Activated CD4-positive, alpha-beta T cell treated with anti-CD3 and anti-CD28 coated beads, Interleukin-2, Interleukin-4, amounts not matched to agents 100 ng/mL and 50 ng/mL, durations not matched to agents 16 hours and 8 hours (primary cell): Measurements from ENCODE around the gene IRS1.

Source experiments
- DNase-seq: peaks from one replicate; pipeline ENCODE4 v3.0.0-alpha.2; 2020; ENCODE audit warnings: low spot score

IRS1 gene

DNA sequence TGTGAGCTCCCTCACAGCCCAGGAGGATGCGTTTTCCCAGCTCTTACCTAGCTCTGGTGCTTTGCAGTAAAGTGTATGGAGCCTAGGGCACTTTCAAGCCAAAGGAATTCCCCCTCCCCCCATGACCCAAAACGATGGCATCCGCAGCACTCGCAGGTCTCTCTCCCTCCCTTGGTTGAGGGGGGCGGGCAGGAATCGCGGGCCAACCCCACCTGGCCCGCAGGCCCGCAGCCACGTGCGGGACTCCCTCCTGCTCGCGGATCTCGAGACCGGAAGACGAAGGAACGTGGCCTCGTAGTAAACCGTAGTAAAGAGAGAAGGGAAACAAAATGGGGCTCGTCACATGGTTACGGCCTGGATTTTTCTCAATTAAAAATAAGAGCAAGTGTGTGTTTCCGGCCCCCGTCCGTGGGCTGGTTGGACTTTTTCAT, 8.5 kb downstream of the IRS1 start:
- peak; percentile 48 for DNase-seq

DNA sequence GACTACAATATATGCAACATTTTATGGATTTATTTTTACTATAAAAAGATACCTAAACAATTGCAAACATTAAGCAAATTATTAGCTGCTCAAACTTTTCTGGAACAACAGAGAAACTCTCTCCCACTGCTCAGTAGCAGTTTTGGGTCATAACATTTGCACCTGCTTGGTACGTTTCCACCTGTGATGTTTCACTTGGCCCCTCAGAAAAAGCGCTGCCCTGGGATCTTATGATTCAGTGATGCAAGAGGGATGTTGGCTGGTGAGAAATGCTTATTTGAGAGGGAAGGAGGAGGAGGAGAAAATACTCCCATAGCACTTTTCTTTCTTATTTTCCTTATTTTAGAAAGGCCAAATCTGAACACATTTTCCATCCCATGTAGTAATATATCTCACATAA, 9.2 kb downstream of the IRS1 start:
- DNase-seq, result no peak

DNA sequence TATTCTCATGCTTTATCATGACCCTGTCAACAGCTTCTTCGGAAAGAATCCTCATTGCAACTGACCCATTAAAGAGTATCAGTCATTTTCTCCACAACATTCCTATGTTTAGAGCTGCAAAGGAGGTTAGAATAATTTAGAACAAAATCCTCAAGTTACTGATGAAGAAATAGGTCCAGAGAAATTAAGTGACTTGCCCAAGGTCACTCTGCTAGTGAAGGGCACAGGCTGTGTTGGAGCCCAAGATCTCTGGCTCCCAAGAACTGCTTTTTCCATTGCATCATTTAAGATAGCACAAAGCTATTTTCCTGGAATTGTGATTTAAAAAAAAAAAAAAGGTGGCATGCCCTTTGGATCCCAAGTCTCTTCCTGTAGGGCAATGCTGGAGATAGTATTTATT, 9.6 kb downstream of the IRS1 start:
- no peak for DNase-seq

DNA sequence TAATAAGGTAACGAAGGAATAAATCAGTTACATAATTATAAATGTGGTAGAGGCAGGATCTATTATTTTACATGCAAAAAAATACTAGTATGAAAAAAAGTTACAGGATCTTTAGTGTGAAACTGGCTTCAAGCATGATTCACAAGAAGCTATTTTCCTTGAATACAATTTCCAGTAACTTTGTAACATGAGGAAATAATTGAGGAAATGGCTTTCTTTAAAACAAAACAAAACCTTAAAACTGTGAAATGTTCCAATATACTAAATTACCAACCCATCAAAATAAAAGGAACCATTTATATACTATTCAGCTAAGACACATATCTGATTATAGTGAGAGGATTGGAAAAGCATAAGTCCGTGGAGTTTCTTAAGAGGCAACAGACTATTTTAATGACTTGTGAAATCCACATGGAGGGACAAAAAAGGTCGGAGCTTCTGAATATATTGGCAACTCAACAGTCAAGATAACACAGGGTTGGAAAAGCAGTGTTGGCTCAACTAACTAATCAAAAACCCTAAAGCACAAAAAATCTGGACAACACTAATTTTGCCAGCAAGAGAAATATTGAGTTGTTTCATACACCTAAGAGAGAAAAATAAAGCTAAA, 10.6 kb downstream of the IRS1 start:
- DNase-seq, result no peak

DNA sequence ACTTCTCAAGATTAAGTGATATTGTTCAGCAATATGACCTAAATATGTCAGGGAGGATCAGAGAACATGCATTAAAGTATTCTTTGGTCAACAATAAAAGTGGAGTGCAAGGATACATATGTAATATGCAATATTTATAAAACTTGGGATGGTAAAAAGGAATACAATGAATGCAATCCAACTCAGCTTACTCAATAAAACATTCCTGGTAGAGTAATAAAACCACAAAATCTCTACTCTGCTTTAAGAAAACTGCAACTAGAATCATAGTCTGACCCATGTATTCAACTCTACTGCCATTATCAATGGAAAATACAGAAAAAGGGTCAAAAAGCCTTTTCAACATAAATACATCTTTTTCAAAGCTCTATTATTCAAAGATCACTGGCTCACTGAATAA, 11.6 kb downstream of the IRS1 start:
- DNase-seq, result no peak

DNA sequence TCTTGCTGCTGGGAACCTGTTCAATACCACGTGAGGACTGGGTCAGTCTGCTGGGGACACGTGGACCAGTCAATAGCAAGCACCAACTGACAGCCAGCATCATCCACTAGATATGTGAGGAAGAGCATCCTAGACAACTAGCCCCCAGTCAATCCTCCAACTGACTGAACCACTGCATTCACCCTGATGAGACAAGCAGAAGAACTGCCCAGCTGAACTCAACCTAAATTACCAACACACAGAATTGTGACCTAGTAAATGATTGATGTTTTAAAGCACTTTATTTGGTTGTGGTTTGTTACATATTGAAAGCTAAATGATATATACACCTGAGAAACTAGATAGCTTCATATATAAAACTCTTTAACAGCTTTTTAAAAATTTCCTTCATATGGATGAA, 15.7 kb downstream of the IRS1 start:
- no peak for DNase-seq

DNA sequence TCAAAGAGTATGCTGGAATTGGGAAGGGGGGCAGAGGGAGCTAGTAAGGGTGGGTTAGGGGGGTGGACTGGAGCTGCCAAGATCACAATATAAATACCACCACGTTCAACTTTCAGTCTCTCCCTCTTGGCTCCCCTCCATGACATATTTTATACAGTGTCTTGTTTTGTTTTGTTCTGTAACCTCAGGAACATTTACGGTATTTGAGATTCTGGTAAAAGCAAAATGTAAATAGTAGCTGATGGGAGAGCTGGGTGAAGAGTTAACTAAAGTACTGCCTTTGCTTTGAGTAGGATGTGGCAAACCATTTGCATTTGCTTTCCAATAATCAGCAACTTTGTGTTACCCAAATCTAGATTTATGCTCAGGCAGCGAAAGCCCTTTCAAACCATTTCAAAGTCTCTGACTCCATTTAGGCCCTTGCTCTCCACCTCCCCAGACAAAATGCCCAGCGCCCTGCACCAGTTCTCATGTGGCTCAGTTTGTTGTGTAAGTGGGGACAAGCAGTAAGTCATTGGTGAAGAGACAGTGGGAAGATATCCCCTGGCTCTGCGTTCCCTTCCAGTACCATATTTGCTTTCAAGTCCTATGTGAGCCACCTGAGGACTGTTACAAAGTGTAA, 17.4 kb downstream of the IRS1 start:
- DNase-seq, result no peak

DNA sequence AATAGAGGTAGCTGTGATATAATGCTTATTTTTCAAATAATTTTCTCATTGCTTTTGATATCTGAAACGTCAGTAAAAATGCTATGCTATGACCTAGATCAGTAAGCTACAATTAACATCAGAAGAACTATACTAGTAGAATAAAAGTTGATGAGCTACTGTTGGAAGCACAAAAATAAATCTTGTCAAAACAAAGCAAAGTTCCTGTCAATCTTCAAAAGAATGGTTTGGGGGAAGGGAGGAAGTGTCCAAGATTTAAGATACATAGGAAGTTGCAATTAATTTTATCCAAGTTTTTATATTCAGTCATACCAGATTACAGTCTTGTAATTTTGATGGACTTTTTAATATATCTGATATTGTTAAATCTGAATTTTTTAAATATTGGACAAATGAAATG, 19.2 kb downstream of the IRS1 start:
- no peak for DNase-seq

DNA sequence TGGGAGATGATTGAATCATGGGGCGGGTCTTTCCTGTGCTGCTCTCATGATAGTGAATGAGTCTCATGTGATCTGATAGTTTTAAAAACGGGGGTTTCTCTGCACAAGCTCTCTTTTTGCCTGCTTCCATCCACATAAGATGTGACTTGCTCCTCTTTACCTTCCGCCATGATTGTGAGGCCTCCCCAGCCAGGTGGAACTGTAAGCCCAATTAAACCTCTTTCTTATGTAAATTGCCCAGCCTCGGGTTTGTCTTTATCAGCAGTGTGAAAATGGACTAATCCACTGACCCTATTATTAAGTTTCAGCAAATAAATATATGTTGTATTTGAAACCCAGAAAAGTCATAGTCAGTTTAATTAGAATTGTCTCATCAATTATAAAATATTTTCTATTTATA, 22.0 kb downstream of the IRS1 start:
- DNase-seq, result no peak

DNA sequence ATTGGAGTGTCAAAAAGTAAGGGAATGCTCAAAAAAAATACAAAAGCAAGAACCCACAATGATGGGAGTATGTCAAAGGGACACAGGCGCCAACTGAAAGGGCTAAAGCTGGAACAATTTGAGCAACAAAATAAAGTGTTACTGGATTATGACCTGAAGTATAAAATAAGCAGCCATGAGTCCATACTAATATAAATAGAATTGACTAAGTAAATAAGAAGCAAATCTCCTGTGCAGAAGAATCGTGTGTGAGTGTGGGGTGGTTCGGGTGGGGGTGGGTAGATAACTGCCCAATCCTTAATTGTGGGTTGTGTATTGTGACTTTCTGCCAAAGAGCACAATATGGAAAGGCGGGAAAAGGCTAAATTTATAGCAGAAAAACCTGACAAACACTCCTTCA, 23.5 kb downstream of the IRS1 start:
- DNase-seq, result no peak

DNA sequence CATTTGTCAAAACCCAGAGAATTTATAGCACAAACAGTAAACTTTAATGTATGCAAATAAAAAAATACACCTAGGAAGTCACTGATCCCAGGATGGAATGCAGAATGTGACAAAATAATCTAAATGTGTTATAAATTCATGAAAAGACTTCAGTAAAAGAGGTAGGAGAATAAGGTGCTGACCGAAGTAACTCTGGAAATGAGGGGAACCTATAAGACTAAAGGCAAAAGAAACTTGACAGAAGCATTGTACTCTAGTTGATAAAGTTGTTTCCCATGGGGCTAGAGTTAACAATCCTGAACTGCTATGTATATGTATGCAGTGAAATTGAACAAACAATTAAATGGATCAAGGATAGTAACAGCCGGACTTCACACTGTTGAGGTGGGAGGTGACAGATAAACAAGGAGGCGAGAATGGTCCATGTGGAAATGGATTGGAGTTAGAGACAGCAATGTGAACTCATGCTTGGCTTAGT, 24.5 kb downstream of the IRS1 start:
- no peak for DNase-seq

DNA sequence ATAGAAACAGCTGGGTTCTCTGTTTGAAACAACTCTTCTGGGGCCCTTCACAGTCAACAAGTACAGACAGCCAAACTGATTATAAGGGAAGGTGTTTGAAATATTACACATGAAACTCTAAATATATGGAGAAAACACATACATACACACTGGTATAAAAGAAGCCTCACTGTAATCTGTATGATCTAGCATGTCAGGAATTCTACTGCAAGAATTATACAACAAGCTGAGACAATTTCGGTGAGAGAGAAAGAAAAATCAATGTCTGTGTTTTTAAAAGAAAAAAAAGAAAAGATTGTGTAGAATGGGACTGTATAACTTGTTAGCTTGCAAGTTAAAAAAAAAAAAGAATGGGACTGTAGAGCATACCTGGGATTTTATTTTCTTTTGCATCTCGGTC, 26.3 kb downstream of the IRS1 start:
- DNase-seq, result no peak

DNA sequence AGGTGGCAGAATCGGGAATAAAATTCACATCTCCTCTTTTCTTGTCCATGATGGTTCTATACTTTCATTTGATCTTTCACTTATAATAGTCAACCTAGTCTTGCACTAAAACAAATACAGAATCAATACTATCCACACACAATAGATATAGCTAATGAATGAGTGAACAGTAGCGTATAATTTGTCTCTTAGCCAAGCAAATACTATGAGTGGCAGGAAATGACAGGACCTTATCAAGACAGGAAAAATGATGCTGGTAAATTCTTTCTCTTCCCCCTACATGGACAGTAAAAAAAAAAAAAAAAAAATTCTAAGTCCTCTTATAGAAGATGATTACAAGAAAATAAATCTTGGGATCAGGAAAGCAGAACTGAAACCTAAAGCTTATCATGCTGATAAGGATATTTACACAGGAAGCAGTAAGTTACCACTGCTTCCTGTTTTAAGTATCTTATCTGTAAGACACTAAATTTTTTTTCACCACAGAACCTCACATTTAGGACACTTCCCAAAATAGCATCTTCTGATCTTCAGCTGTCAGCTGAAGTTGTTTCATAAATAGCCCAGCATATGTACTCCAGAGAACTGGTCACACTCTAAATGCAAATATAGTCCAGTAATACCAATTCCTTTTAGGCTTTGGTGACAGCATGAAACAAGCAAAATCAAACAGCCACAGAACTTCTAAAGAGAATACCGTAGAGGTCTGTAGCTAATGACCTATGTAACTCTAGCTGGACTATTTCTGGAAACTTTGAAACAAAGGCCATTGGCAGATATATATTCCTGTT, 27.0 kb downstream of the IRS1 start:
- DNase-seq, result no peak

DNA sequence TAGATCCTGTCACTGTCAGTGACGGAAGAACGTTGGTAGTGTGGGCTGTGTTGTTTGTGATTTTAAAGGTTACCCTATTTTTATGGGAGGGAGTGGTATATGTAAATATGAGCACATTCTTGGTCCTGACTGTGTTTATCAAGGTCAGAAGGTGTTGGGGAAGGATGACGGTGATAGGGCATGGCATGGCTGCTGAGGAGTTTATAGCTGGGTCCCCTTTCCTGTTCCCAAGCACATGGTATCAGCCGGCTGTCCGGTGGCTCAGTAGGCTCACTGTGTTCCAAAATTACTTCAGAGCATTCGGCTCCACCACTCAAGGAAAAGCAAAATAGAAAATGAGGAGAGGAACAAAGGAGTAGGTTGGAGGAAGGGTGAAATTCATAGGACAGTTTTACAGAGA, 28.6 kb downstream of the IRS1 start:
- no peak for DNase-seq

DNA sequence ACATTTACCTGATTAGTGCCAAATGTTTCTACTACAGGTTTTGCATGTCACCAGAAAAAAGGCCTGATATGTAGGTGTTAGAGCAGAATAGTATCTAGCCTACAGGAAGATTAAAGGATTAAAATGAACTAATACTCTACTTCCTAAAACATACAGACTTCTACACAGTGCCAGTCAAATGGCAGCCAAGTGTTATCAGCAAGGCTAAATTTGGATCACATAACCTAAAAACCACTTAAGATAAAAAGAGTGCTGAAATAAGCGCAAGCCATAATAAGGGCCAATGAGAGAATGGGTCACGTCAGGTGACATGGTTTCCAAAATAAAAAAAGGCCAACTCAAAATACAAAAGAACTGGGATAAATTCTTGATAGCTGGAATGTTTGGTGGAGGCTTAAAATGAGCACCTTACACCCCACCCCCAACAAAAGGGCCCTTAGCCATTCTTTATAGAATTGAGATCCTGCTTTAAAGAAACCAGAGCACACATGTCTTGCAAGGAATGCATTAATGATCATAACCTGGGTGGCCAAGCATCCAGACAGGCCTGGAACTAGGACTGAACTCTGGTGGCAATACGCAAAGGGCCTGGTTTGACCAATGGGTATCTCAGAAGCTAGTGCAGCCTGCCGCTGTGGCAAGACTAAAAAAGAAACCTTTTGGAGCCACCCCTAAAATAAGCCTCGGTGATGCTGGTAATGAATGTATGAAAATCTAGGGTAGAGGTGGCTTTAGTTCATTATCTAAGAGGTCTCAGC, 32.4 kb downstream of the IRS1 start:
- DNase-seq, result no peak

DNA sequence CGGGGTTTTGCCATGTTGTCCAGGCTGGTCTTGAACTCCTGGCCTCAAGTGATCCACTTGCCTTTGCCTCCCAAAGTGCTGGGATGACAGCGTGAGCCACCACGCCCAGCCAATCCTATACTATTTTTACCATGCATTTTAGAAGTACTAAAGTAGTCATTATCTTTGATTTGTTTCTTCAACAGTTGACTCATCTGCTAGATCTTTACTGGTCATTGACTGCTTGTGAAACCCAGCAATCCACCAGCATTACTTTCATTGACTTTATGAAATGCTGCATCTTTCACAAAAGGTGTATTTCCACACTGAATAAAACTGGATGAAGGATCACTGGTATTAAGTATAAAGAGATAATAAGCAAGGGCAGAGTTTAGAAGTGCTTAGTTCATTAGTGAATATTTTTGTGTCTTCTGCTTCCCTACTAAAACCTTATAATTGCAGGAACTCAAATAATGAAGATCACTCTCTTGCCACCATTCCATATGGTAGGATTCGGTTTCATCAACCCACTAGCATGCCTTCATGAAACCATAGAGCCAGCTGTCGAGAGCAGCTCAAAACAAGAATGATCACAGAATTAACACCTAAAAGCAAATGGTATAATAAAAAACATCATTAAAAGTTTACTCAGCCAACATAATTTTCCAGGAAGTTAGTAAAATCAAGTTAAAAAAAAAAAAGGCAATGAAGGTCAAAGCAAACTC, 33.1 kb downstream of the IRS1 start:
- DNase-seq, result no peak

DNA sequence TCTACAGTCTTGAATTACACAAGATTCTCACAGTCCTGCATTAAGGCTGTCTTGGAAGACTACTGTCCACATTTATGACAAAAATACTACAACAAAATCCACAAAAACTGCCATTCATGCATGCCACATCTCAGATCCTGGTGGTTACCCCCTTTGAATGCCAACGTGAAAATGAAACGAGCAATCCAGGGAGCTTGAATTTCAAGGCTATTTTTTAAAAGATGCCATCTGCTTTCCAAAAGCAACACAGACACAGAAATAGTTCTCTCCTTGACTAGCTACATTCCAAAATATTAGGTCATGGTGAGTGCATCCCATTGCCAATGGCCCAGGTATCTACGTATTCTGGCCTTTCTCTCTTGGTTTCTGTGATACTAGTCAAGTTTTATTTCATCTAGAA, 36.3 kb downstream of the IRS1 start:
- DNase-seq, result no peak

DNA sequence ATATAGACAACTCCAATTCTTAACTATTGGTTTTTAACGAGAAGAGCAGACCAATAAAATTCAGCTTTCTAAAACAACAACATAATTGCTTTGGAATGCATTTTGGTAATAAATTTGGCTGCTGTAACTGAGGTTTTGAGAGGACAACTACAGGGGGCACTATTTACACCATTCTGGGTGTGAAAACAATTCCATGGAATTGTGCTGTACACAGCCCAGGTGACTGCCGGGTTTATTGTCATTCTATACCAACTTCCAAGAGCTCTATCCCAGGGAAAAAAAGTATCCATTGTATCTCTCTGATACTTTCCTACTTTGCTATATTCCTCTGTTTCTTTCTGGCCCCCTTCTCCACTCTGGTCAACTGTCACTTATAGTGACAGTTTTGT, 38.4 kb downstream of the IRS1 start:
- no peak for DNase-seq

DNA sequence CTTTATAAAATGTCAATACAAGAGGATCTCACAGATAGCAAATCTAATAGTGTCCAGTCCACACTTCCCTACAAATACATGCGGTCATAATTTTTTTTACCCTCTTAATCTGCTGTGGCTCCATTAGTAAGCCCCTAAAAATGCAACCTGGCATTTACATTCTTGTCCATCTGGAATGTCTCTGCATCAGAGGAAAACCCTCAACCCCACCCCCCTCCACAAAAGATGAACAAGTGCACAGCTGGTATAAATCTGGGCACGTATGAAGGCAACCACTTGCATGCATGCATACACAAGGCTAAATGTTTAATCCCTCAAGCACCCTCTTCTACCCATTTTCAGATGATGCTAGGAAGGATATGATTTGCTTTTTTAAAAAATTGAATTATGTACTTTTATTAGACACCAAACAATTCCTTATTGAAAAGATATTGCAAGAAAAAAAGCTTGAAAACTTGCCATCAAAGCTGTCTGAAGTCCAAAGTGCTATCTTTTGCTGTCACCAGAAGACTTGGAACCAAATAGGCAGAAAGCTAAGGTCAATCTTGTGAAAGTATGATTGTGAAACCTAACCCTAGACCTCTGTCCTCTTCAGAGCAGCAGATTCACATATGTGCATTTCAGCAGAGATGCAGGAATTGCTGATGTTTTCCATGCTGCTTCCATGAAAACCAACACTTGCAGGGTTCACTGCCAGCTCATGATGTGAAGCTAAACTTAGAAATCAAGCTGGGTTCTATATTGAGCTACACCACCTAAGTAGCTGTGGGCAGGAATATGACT, 39.0 kb downstream of the IRS1 start:
- no peak for DNase-seq

DNA sequence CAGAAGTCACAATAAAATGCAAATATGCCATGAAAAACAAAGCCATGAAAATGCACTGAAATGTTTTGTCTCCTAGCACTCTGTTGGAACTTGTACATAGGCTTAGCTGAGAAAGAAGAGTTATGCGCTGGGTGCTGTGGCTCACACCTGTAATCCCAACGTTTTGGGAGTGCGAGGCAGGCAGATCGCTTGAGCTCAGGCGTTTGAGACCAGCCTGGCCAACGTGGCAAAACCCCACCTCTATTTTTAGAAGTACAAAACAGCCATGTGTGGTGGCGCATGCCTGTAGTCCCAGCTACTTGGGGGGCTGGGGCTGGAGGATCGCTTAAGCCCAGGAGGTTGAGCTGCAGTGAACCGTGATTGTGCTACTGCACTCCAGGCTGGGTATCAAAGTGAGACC, 39.9 kb downstream of the IRS1 start:
- DNase-seq, result no peak

DNA sequence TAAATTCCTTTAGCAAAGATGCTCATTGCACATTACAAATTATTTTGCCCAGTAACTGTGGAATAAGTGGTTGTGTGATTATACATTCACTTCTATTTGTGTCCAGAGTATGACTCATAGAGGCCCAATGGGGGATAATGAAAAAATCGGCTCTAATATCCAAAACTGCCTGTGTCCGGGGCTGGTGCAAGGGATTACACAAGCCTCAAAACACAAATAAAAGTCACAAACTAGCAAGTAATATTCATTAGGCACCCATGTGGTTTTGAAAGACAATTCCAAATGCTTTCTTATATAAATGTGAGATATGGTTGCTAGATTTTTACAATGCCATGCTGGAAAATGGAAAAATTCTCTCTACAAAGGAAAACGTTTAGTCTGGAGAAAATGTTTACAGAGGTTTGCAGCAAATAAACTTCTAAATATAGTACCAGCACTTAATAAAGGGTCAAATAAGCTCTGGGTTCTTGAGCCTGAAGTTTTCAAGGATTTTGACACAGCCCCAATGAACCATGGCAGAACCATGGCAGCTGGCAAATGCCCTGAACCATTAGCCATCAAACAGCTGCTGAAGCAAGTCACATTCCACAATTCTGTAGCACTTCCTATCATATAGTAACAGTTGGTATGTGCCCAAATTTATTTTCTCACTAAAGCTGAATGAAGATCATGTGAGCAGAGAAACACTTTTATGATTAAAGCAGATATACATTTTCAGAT, 40.5 kb downstream of the IRS1 start:
- no peak for DNase-seq
